Thymus (tissue), 11 donors: ENCODE data around the gene ATG12. TPM values are rescaled to one million over a fixed set of nuclear protein-coding genes. Genes with fewer than 3 reads are reported as not detected.
"Not testable (repeated sequence)": the region's sequence is repeated elsewhere in the genome, so short reads cannot be mapped to it uniquely, and the experiment has no call there.

Experiments used
- DNase-seq, 9 donors: peaks; one replicate each; pipeline ENCODE4 v3.0.0-alpha.2; 2013; ENCODE audit warnings: low spot score in 9 of 9, low read depth in 6 of 9, missing footprints in 1 of 9
- H3K27ac ChIP-seq, 2 donors: one replicate each; pipeline ENCODE4 v1.5.1; 2013; ENCODE audit warnings: control low read depth in 1 of 2, low read depth in 1 of 2, low read length in 1 of 2, mild to moderate bottlenecking in 1 of 2, moderate library complexity in 1 of 2
- H3K27me3 ChIP-seq, 2 donors: one replicate each; pipeline ENCODE4 v1.5.1; 2013; ENCODE audit warnings: low read length in 1 of 2; ENCODE audit not compliant: control insufficient read depth in 2 of 2, insufficient read depth in 1 of 2
- H3K36me3 ChIP-seq, 2 donors: one replicate each; pipeline ENCODE4 v1.5.1; 2013; ENCODE audit warnings: low read length in 1 of 2, mild to moderate bottlenecking in 1 of 2, moderate library complexity in 1 of 2; ENCODE audit not compliant: control insufficient read depth in 2 of 2, insufficient read depth in 2 of 2
- H3K4me1 ChIP-seq, 2 donors: one replicate each; pipeline ENCODE4 v1.5.1; 2013; ENCODE audit warnings: low read length in 2 of 2; ENCODE audit not compliant: control insufficient read depth in 2 of 2, insufficient read depth in 2 of 2
- H3K4me3 ChIP-seq, 2 donors: one replicate each; pipeline ENCODE4 v1.5.1; 2013; ENCODE audit warnings: low read length in 2 of 2, control low read depth in 1 of 2, mild to moderate bottlenecking in 1 of 2
- H3K9me3 ChIP-seq, 2 donors: one replicate each; pipeline ENCODE4 v1.5.1; 2013; ENCODE audit warnings: low read length in 1 of 2, mild to moderate bottlenecking in 1 of 2; ENCODE audit not compliant: control insufficient read depth in 2 of 2, insufficient read depth in 1 of 2
- WGBS: extraction: QIAGEN DNeasy Blood & Tissue Kit; methylation state at CpG from one replicate; pipeline ENCODE4 v1.1.7; 2013; 5-methylcytosine and 5-hydroxymethylcytosine counted together
- polyA plus RNA-seq: library from polyadenylated mRNA; stranded (reverse); fragments of 200-250 nt; gene quantifications from one replicate; pipeline ENCODE4 v1.2.3, GENCODE V29; 2013
- total RNA-seq: library from RNA; stranded (reverse); fragments of 120-200 nt; gene quantifications from one replicate; pipeline ENCODE4 v1.2.4, GENCODE V29; 2013
- donor health status: healthy.

Gene ATG12
- total and polyA plus RNA-seq, 2 donors = 52.9 to 58.1 TPM

- Histone ChIP-seq H3K27ac (no peak overlapping the region), H3K4me1 (peaks cover 0 to 13% of the 10 kb centered on the region in 2 donors), H3K36me3 (no peaks in the 10 kb centered on the region), H3K9me3 (no peaks in the 10 kb centered on the region), H3K4me3 (peak overlapping the region; percentile 25 to 27), H3K27me3 (peaks cover 37 to 69% of the 10 kb centered on the region in 2 donors)
- 3% methylated on average over 48 of the region's 48 CpGs for WGBS
- no peak for DNase-seq
Measured at GRCh38 chr5:115815693-115816225, 25.6 kb downstream of the ATG12 start.

- DNase-seq = no peak
- H3K9me3 ChIP-seq = no peaks in the 10 kb centered on the region
- H3K27me3 ChIP-seq = peaks cover 37 to 66% of the 10 kb centered on the region in 2 donors
- no peak overlapping the region for H3K4me3 ChIP-seq
- WGBS = 24% methylated on average over 21 of the region's 21 CpGs
- H3K27ac ChIP-seq = no peak overlapping the region
- no peaks in the 10 kb centered on the region for H3K36me3 ChIP-seq
- H3K4me1 ChIP-seq = peaks cover 0 to 13% of the 10 kb centered on the region in 2 donors
Measured at GRCh38 chr5:115815006-115815692, 26.2 kb downstream of the ATG12 start.

- Histone ChIP-seq H3K36me3 (no peaks in the 10 kb centered on the region), H3K4me1 (peaks cover 0 to 13% of the 10 kb centered on the region in 2 donors), H3K4me3 (no peak overlapping the region), H3K27ac (no peak overlapping the region), H3K9me3 (no peaks in the 10 kb centered on the region), H3K27me3 (peaks cover 35 to 56% of the 10 kb centered on the region in 2 donors)
- 49% methylated on average over 5 of the region's 5 CpGs for WGBS
- DNase-seq = no peak
Measured at GRCh38 chr5:115813719-115814118, 27.6 kb downstream of the ATG12 start.

- no peaks in the 10 kb centered on the region for H3K36me3 ChIP-seq
- WGBS = 89% methylated on average over 1 of the region's 1 CpG
- no peak for DNase-seq
- H3K9me3 ChIP-seq = no peaks in the 10 kb centered on the region
- peaks cover 0 to 13% of the 10 kb centered on the region in 2 donors for H3K4me1 ChIP-seq
- peaks cover 31 to 45% of the 10 kb centered on the region in 2 donors for H3K27me3 ChIP-seq
- no peak overlapping the region for H3K27ac ChIP-seq
- H3K4me3 ChIP-seq = no peak overlapping the region
Measured at GRCh38 chr5:115812372-115812771, 29.0 kb downstream of the ATG12 start.

- Histone ChIP-seq H3K27ac (no peak overlapping the region), H3K9me3 (no peaks in the 10 kb centered on the region), H3K27me3 (peaks cover 25 to 35% of the 10 kb centered on the region in 2 donors), H3K36me3 (no peaks in the 10 kb centered on the region), H3K4me1 (peaks cover 0 to 10% of the 10 kb centered on the region in 2 donors), H3K4me3 (no peak overlapping the region)
- DNase-seq = no peak
Measured at GRCh38 chr5:115811406-115811805, 30.0 kb downstream of the ATG12 start.

GRCh38 chr5:115810761-115811160 is 30.6 kb downstream of the ATG12 start:
- Histone ChIP-seq H3K36me3 (no peaks in the 10 kb centered on the region), H3K4me1 (peaks cover 0 to 4% of the 10 kb centered on the region in 2 donors), H3K9me3 (no peaks in the 10 kb centered on the region), H3K4me3 (no peak overlapping the region), H3K27me3 (peaks cover 18 to 29% of the 10 kb centered on the region in 2 donors), H3K27ac (no peak overlapping the region)
- DNase-seq = no peak

- Histone ChIP-seq H3K36me3 (no peaks in the 10 kb centered on the region), H3K9me3 (no peaks in the 10 kb centered on the region), H3K27ac (no peak overlapping the region), H3K27me3 (peaks cover 10 to 21% of the 10 kb centered on the region in 2 donors), H3K4me3 (no peak overlapping the region), H3K4me1 (no peaks in the 10 kb centered on the region)
- WGBS = 90% methylated on average over 2 of the region's 2 CpGs
- DNase-seq = no peak
Measured at GRCh38 chr5:115809946-115810345, 31.4 kb downstream of the ATG12 start.

- H3K9me3 ChIP-seq, H3K36me3 ChIP-seq, H3K27ac ChIP-seq, DNase-seq, H3K4me1 ChIP-seq, H3K27me3 ChIP-seq, H3K4me3 ChIP-seq: not testable (repeated sequence)
- WGBS = 97% methylated on average over 2 of the region's 2 CpGs
Measured at GRCh38 chr5:115808066-115808465, 33.3 kb downstream of the ATG12 start.

GRCh38 chr5:115807654-115808052 is 33.7 kb downstream of the ATG12 start:
- Histone ChIP-seq H3K4me3 (no peak overlapping the region), H3K36me3 (no peaks in the 10 kb centered on the region), H3K27ac (no peak overlapping the region), H3K4me1 (no peaks in the 10 kb centered on the region), H3K9me3 (no peaks in the 10 kb centered on the region), H3K27me3 (peaks cover 0 to 5% of the 10 kb centered on the region in 2 donors)
- no peak for DNase-seq
- WGBS = 91% methylated on average over 2 of the region's 2 CpGs
